GM18909 (cell line): ENCODE data around the gene ZNF71.

Experiments used
- ATAC-seq: cut with Tn5 transposase; IDR thresholded peaks from one replicate; pipeline ENCODE4 v1.9.1; 2021; ENCODE audit warnings: mild to moderate bottlenecking; ENCODE audit not compliant: unreplicated experiment, poor library complexity

ZNF71 gene

GRCh38 chr19:56594783-56595547 is at the start of gene ZNF71:
ZNF71 (plus strand) TSS chr19:56595302; CDS start chr19:56601559, 6,257 bp downstream.
- peak; percentile 93 for ATAC-seq

- no peak for ATAC-seq
Observed at GRCh38 chr19:56547535-56547934, 47.6 kb upstream of the ZNF71 start.

GRCh38 chr19:56554272-56554869 is 40.7 kb upstream of the ZNF71 start:
- ATAC-seq = no peak

GRCh38 chr19:56562766-56563165 is 32.3 kb upstream of the ZNF71 start:
- ATAC-seq = no peak

GRCh38 chr19:56566904-56567273 is 28.2 kb upstream of the ZNF71 start:
- ATAC-seq = peak; percentile 45

GRCh38 chr19:56567274-56568120 is 27.6 kb upstream of the ZNF71 start, which contains the start of gene ZNF470:
ZNF470 (plus strand) TSS chr19:56567468; CDS start chr19:56570312, 2,844 bp downstream.
- peak; percentile 98 for ATAC-seq

GRCh38 chr19:56572589-56572988 is 22.5 kb upstream of the ZNF71 start:
- ATAC-seq = no peak

- no peak for ATAC-seq
Observed at GRCh38 chr19:56573914-56574313, 21.2 kb upstream of the ZNF71 start.

- ATAC-seq = no peak
Observed at GRCh38 chr19:56577719-56578602, 17.1 kb upstream of the ZNF71 start.

GRCh38 chr19:56594446-56594782 is 688 bp upstream of the ZNF71 start:
- no peak for ATAC-seq

GRCh38 chr19:56595548-56595899 is 422 bp downstream of the ZNF71 start:
- ATAC-seq = peak; percentile 14

GRCh38 chr19:56596676-56597075 is 1.6 kb downstream of the ZNF71 start:
- no peak for ATAC-seq

GRCh38 chr19:56597696-56598095 is 2.6 kb downstream of the ZNF71 start:
- ATAC-seq = no peak

GRCh38 chr19:56601375-56601774 is 6.3 kb downstream of the ZNF71 start:
- no peak for ATAC-seq

GRCh38 chr19:56603829-56604228 is 8.7 kb downstream of the ZNF71 start:
- no peak for ATAC-seq

- no peak for ATAC-seq
Observed at GRCh38 chr19:56608274-56608964, 13.3 kb downstream of the ZNF71 start.

- ATAC-seq = no peak
Observed at GRCh38 chr19:56611288-56611687, 16.2 kb downstream of the ZNF71 start.

- no peak for ATAC-seq
Observed at GRCh38 chr19:56612737-56613136, 17.6 kb downstream of the ZNF71 start.

- no peak for ATAC-seq
Observed at GRCh38 chr19:56613639-56614038, 18.5 kb downstream of the ZNF71 start.

- no peak for ATAC-seq
Observed at GRCh38 chr19:56617531-56617930, 22.4 kb downstream of the ZNF71 start.
